Lower leg skin (tissue), 4 donors: ENCODE data around the gene SMAP2. TPM values are rescaled to one million over a fixed set of nuclear protein-coding genes. Genes with fewer than 3 reads are reported as not detected.

Experiments used
- DNase-seq, 2 donors: peaks; one replicate each; pipeline ENCODE4 v3.0.0-alpha.2; 2019; ENCODE audit warnings: low spot score in 2 of 2
- H3K4me3 ChIP-seq: fragments of 200-600 bp; sonication (generic); 2 replicates; pipeline ENCODE4 v1.5.1; 2017; ENCODE audit warnings: mild to moderate bottlenecking, low read depth; ENCODE audit not compliant: poor library complexity, severe bottlenecking
- CTCF ChIP-seq, 3 donors: fragments of 450-650 bp; IDR thresholded peaks; one replicate each; pipeline ENCODE4 v1.5.1; 2016; ENCODE audit warnings: antibody characterized with exemption in 3 of 3, mild to moderate bottlenecking in 3 of 3, moderate library complexity in 2 of 3
- POLR2A ChIP-seq, 2 donors: fragments of 450-650 bp; IDR thresholded peaks; one replicate each; pipeline ENCODE4 v1.6.1; 2016 to 2017; ENCODE audit warnings: antibody characterized with exemption in 2 of 2, mild to moderate bottlenecking in 1 of 2, moderate library complexity in 1 of 2
- WGBS, 2 donors: methylation state at CpG; one replicate each; pipeline ENCODE4 v1.1.5; 2018; 5-methylcytosine and 5-hydroxymethylcytosine counted together
- intact Hi-C: fragments of 100-400 bp; cut with DNase I; formaldehyde crosslinking; loops from one replicate; pipeline ENCODE4 v1.15.0; 2023; ENCODE audit warnings: low total_unique reads
- total RNA-seq, 4 donors: library from RNA; depleted of rRNA; stranded (reverse); fragments of >200 nt; gene quantifications; one replicate each; pipeline ENCODE4 v1.1.0, GENCODE V29; 2016

SMAP2 gene
- total RNA-seq, 4 donors from 2014 or later: 34.2 to 69.5 (median 43.7) TPM

- H3K4me3 ChIP-seq: no peak overlapping the region
- WGBS, 2 donors: 89% methylated on average over 2 of the region's 2 CpGs
- DNase-seq: no peak
- no peak for TF ChIP-seq POLR2A (IDR thresholded peaks at IDR 0.05)
- TF ChIP-seq CTCF (IDR thresholded peaks at IDR 0.05): no peak
- intact Hi-C loops: no loop called here
Observed at GRCh38 chr1:40362199-40362598, 11.3 kb upstream of the SMAP2 start.

- DNase-seq: no peak
- intact Hi-C loops: no loop called here
- TF ChIP-seq POLR2A (IDR thresholded peaks at IDR 0.05) (no peak), CTCF (IDR thresholded peaks at IDR 0.05) (no peak)
- WGBS, 2 donors: 28 to 32% methylated on average over 2 of the region's 2 CpGs
- no peak overlapping the region for H3K4me3 ChIP-seq
Observed at GRCh38 chr1:40362699-40363098, 10.8 kb upstream of the SMAP2 start.

GRCh38 chr1:40363721-40364120, 9.8 kb upstream of the SMAP2 start:
- no peak for DNase-seq

GRCh38 chr1:40371707-40372258, 1.7 kb upstream of the SMAP2 start:
- intact Hi-C loops: no loop called here
- 61 to 64% methylated on average over 4 of the region's 4 CpGs for WGBS, 2 donors
- no peak for DNase-seq

More at GRCh38 chr1:40363721-40364120, 9.8 kb upstream of the SMAP2 start:
- intact Hi-C loops: no loop called here
- WGBS, 2 donors: 34 to 58% methylated on average over 2 of the region's 2 CpGs
- TF ChIP-seq CTCF (IDR thresholded peaks at IDR 0.05) (no peak), POLR2A (IDR thresholded peaks at IDR 0.05) (no peak)
- H3K4me3 ChIP-seq: no peak overlapping the region

GRCh38 chr1:40372658-40373322, 737 bp upstream of the SMAP2 start:
- WGBS, 2 donors: 37 to 39% methylated on average over 6 of the region's 6 CpGs
- TF ChIP-seq POLR2A (IDR thresholded peaks at IDR 0.05): no peak
- TF ChIP-seq CTCF (IDR thresholded peaks at IDR 0.05): no peak
- DNase-seq: no peak
- intact Hi-C loops: no loop called here
- no peak overlapping the region for H3K4me3 ChIP-seq

More at GRCh38 chr1:40371707-40372258, 1.7 kb upstream of the SMAP2 start:
- no peak overlapping the region for H3K4me3 ChIP-seq
- TF ChIP-seq CTCF (IDR thresholded peaks at IDR 0.05) (no peak), POLR2A (IDR thresholded peaks at IDR 0.05) (no peak)
